HG03097 (cell line): Measurements from ENCODE around the gene HOTAIR.

Experiments
- ATAC-seq: cut with Tn5 transposase; IDR thresholded peaks from one replicate; pipeline ENCODE4 v1.9.1; 2021; ENCODE audit not compliant: unreplicated experiment, low FRiP score

The HOTAIR gene

DNA sequence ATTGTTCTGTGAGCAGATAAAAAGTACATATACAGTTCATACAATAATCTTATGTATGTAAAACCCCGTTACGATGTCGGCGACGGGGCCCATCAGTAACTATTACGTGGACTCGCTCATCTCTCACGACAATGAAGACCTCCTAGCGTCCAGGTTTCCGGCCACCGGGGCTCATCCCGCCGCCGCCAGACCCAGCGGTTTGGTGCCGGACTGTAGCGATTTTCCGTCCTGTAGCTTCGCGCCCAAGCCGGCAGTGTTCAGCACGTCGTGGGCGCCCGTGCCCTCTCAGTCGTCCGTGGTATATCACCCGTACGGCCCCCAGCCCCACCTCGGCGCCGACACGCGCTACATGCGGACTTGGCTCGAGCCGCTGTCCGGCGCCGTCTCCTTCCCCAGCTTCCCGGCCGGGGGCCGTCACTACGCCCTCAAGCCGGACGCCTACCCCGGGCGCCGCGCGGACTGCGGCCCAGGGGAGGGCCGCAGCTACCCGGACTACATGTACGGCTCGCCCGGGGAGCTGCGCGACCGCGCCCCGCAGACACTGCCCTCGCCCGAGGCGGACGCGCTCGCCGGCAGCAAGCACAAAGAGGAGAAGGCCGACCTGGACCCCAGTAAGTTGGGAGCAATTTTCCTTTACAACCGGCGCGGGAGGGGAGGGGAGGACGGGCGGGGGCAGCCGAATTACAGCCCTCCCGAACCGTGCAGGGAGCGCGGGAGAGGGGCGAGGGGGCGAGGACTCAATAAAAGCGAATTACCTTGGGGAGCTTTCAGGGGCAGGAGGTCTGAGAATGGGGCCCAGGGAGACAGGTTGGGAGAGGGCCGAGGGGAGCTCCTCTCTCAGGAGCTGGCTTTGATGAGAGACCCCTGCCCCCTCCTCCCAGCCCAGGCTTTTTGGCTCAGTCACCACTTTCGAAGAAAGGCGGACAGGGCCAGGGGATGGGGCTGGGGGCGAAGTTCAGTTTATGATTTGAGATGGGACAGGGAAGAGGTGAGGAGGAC lies 25.7 kb upstream of the HOTAIR start, which contains the start of gene HOXC9:
Gene HOXC9, plus strand, starts transcription at position 46 of the 999 bp plus-strand sequence. Its CDS starts 28 bp downstream, at position 74.
- ATAC-seq = no peak

DNA sequence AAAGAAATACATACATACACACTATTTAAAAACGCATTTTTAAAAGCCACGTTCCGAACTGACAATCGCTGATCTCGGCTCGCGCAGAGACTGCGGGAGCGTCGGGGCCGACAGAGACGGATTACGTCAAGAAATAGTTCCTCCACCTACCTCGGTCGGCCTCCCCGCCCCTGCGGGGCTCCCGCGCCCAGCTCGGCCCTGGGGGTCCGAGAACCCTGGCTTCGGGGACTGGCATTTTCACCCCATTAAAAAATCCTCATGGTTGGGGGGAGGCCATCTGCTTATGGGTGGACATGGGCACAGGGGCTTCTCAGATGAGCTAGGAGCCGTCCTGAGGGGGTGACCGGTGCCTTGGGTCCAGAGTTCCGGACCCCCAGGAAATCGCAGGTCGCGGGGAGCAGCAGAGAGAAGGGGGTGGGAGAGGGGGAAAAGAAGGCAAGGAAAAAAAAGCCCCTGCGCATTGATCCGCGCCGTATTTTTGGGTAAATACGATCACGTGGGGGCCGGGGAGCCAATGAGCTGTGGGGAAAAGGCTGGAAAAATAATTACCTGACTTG lies 24.9 kb upstream of the HOTAIR start:
- no peak for ATAC-seq

GRCh38 chr12:53998900-53999236 lies 24.1 kb upstream of the HOTAIR start:
- no peak for ATAC-seq

DNA sequence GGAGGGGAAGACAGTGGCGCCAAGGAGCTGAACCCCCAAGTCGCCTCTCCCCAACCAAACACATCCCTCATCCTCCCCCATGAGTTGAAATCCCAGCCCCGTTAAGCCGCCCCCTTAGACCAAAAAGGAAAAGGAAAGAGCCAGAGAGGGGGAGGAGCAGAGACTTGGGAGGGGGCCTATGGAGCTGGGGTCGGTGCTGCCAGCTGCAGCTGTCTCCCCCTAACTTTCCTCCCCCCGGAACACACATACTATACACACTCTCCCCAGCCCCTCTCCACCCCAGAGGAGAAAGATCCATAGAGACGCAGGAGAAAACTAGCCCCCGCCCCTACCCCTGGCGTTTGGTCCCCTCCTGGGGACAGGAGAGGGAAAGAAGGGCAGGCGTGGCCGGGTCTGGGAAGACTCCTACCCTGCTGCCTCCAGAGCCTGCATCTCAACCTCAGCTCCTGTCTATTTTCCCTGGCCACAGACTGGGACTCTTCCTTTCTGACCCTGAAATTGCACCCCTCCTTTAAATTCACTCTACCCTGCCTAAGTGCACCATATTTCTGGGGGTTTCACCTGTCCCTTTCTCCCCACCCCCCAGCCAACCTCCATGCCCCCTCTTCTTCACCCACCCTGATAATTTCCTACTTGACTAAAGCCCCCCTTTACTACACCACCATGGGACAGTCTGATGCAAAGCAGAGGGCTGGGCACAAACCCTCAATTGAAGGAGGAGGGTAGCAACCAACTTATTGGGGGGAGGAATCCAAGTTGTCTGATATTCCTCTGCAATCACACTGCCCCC lies 23.6 kb upstream of the HOTAIR start:
- no peak for ATAC-seq

DNA sequence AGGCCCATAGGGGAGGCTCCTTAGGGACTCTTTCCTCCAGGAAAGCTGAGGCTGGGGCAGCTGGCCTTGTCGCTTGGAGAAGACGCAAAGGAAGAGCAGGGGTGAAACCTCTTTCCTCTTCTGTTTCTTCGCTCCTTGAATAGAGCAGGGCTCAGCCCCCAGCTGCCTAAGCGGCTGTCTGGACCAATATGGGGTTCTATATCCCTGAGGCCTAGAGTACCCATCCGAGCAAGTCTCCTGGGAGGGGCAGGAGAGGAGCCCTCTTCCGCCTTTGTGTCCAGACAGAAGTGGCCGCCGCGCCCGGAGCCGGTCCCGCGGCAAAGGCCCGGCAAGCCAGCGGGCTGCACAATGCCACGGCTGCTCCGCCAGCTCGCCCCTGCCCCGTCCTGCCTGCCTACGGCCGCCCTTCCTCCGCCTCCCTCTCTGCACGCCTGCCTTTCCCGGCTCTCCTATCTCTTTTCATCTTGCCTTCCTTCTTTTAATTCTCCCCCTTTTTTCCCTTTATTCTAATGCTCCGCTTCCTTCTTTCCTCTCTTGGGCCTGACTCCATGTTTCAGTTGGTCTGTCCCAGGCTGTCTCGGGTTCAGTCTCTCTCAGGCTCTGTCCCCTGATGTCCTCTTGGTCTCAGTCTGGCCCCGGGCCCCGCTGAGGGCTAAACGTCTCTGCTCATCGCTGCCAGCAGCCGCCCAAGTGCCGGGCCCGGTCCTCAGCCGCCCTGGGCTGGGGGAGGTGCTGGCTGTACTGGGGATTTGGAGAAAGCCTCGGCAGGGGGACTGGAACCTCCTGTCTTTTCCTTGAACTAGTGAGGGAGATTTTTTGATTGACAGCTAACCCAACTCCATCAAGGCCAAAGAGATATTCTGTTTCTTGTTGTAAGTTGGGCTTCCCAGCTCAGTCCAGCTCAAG lies 22.7 kb upstream of the HOTAIR start:
- ATAC-seq = no peak

DNA sequence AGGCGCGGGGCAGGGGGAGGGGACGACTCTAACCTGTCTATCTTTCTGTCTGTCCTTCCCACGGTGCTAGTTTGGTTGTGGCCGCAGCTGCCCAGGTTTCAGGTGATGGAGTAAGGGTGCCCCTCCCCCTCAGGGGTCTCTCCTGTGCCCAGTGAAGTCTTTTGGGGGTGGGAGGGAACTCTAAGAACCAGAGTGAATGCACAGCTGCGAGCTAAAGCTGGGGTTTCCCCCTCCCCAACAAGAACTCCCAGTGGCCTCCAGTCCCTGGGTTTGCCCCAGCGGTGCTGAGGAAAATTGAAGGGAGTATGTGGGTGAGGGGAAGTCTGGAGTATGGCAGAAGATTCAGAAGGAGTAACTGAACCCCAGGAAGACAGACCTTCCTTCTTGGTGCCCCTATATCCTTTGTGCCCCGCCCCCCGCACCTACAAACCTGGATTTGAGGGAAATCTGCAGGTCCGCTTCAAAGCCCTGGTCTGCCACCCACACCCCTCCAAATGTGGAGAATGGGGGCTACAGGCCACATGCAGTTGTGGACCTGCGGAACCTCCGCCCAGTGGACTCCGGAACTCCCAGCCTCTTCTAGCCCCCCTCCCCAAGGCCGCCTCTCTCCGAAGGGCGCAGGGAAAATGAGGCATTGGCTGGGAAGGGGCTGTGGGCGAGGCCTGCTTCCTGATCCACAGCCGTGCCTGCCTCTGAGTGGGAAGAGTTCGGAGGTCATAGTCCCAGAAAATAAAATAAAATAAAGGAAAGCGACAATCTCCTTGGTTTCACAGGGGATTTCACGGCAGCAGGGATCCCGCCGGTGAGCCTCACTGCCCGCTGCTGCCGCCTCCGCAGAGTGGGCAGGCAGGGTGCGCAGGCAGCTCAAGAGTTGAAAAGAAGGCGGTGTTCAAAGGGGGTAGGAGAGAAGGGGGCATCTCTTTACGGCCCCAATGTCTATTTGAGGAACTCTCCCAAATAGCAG lies 21.8 kb upstream of the HOTAIR start:
- no peak for ATAC-seq

- ATAC-seq = no peak
Measured at GRCh38 chr12:53995378-53996239, 20.9 kb upstream of the HOTAIR start.

DNA sequence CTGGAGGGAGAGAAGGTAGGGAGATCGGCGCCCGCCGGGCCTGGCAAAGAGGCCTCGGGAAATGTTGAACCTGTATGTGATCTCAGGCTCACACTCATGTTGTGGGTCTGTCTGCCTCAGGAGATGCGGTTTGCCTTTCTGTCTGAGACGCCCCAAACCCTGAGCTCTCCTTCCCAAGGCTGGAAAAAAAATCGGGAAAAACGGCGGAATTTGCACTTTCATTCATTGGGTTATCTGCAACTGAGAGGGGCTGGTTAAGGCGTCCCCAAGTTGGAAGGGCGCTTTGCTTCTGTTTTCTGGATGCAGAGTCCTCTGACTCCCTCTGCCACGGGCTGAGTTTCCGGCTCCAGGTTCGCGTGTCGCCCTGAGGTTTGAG lies 20.2 kb upstream of the HOTAIR start:
- no peak for ATAC-seq

- no peak for ATAC-seq
Measured at GRCh38 chr12:53994264-53995001, 19.7 kb upstream of the HOTAIR start.

DNA sequence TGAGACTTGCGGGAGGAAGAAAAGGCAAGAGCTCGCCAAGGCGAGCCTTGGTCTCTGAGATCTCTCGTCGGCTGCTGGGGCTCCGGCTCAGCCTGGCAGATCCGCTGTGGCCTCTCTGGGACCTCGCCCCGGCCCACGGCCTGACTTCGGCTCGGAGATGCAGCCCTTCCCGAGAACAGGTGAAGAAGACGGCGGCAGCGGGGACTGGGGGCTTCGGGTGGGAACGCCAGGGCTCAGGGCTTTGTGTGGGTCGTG lies 19.2 kb upstream of the HOTAIR start:
- ATAC-seq = no peak

- no peak for ATAC-seq
Measured at GRCh38 chr12:53993162-53994008, 18.6 kb upstream of the HOTAIR start.

DNA sequence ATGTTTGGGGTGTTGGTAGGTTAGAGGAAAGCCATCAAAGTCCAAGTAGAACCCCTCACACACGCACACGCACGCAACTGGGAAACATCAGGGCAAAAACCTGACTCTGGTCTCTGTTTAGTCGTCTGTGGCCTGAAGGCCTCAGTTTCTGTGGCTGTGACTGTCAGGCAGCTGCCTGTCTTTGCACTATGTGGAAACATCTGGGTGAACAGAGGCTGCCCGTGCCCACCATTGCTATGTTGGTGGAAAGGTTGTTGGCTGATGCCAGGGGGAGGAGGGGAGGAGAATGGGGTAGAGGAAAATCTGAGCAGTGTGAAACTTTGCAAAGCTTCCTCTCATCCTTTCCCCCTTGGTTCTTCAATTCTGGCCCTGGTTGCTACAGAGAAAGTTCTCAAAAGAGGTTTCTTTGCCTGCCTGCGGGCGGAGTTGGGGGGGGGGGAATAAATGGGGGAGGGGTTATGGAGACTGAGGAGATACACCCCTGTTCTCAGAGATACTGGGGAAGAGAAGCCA lies 17.7 kb upstream of the HOTAIR start:
- no peak for ATAC-seq

DNA sequence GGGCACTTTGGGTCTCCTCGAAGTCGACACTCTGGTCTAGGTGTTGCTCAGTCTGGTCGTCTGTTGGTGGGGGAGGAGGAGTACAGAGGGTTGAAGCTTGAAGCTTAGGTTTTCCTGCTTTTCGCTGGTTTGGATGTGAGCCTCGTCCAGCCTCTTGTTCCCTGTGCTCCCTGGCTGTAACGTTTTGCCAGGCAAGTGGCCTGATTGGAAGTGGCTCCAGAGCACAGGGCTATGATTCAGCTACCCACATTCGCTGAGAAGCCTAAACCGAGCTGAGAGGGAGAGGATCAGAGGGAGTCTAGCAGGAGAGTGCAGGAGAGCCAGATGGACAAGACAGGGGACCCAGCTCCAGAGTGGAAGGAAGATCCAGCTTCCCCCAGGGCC lies 16.3 kb upstream of the HOTAIR start:
- no peak for ATAC-seq

DNA sequence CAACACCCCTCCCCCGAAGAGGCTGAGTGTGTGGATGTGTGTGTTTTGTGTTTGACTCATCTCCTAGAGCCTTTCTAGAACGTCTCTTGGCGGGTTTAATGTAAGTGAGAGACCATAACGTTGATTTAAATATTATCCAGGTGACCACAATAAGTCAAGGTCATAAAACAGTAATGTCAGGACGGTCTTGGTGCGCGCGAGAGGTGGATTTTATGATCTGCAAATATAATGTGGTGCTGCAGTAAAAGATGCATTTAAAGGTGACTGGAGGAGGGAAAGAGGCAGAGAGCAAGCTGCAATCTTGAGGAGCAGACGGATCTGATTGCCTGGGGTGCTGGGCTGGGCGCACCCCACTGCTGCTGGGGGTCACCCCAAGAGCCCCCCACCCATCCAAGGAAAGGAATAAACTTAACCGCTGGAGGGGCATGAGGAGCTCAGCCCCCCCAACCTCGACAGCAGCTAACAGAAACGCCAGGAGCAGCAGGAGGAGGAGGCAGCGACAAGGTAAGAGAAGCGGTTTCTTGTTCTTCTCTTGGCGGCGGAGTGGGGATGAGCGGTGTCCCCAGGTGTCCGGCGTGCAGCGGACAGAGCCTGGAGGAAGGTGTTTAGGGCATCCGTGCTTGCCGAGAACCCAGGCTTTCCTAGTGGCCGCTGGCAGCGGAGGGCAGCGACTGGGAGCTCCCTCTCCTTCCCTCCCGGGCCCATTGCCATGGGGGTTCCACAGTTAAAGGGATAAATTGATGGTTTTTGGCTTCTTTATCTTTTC lies 15.7 kb upstream of the HOTAIR start:
- ATAC-seq = no peak

GRCh38 chr12:53989227-53990113 lies 14.7 kb upstream of the HOTAIR start:
- no peak for ATAC-seq
